CD4-positive, alpha-beta memory T cell (primary cell): ENCODE measurements around the gene PTH1R. TPM values are rescaled to one million over a fixed set of nuclear protein-coding genes. Genes with fewer than 3 reads are reported as not detected.

Source experiments
- CTCF ChIA-PET: fragments of 350-600 bp; sonication (Branson Sonifier 250); formaldehyde crosslinking; loops from one replicate; lab custom pipeline; 2021; ENCODE audit warnings: inconsistent platforms; ENCODE audit not compliant: partially characterized antibody; lab: Charles Lee
- POLR2A ChIA-PET: fragments of 350-600 bp; sonication (Branson Sonifier 250); formaldehyde crosslinking; loops from one replicate; lab custom pipeline; 2021; ENCODE audit not compliant: partially characterized antibody; lab: Charles Lee
- DNase-seq, 5 donors: peaks; one replicate each; pipeline versions ENCODE4 v3.0.0 to v3.0.0-alpha.2; 2020 to 2022; ENCODE audit warnings: mixed read lengths in 1 of 5
- H3K27ac ChIP-seq: one replicate; pipeline ENCODE4 v1.7.0; 2013; ENCODE audit warnings: low read depth, low read length
- H3K27me3 ChIP-seq: 2 replicates; pipeline ENCODE4 v1.7.0; 2013; ENCODE audit warnings: mild to moderate bottlenecking, low read length, moderate library complexity; ENCODE audit not compliant: insufficient read depth
- H3K36me3 ChIP-seq: 2 replicates; pipeline ENCODE4 v1.7.0; 2013; ENCODE audit warnings: mild to moderate bottlenecking, low read length, moderate library complexity; ENCODE audit not compliant: insufficient read depth
- H3K4me1 ChIP-seq: 2 replicates; pipeline ENCODE4 v1.7.0; 2013; ENCODE audit warnings: mild to moderate bottlenecking, low read length, moderate library complexity; ENCODE audit not compliant: insufficient read depth
- H3K4me3 ChIP-seq, 2 donors: one replicate each; pipeline ENCODE4 v1.7.0; 2013; ENCODE audit warnings: low read length in 2 of 2, mild to moderate bottlenecking in 1 of 2
- H3K9me3 ChIP-seq, 2 donors: one replicate each; pipeline ENCODE4 v1.7.0; 2013; ENCODE audit warnings: low read length in 2 of 2, control low read depth in 1 of 2; ENCODE audit not compliant: control insufficient read depth in 1 of 2
- H3K27ac Mint-ChIP-seq, 7 donors: one replicate each; pipeline ENCODE4 v1.8.0; 2020 to 2021; ENCODE audit warnings: mixed read lengths in 7 of 7, mild to moderate bottlenecking in 6 of 7, inconsistent platforms in 3 of 7, moderate library complexity in 3 of 7
- H3K27me3 Mint-ChIP-seq, 2 donors: one replicate each; pipeline ENCODE4 v1.8.0; 2020 to 2021; ENCODE audit warnings: mixed read lengths in 2 of 2
- H3K36me3 Mint-ChIP-seq, 2 donors: one replicate each; pipeline ENCODE4 v1.8.0; 2020 to 2021; ENCODE audit warnings: mixed read lengths in 2 of 2, inconsistent platforms in 1 of 2, mild to moderate bottlenecking in 1 of 2
- H3K4me1 Mint-ChIP-seq, 4 donors: one replicate each; pipeline ENCODE4 v1.8.0; 2020 to 2021; ENCODE audit warnings: mixed read lengths in 4 of 4, mild to moderate bottlenecking in 1 of 4
- H3K4me3 Mint-ChIP-seq, 8 donors: one replicate each; pipeline ENCODE4 v1.8.0; 2020 to 2021; ENCODE audit warnings: mixed read lengths in 8 of 8, mild to moderate bottlenecking in 7 of 8, moderate library complexity in 6 of 8, inconsistent platforms in 3 of 8
- H3K9me3 Mint-ChIP-seq, 8 donors: one replicate each; pipeline ENCODE4 v1.8.0; 2020 to 2021; ENCODE audit warnings: mixed read lengths in 8 of 8, mild to moderate bottlenecking in 5 of 8, inconsistent platforms in 3 of 8, moderate library complexity in 1 of 8
- intact Hi-C: fragments of 100-400 bp; cut with micrococcal nuclease; formaldehyde crosslinking; loops from one replicate; pipeline ENCODE4 v1.15.1; 2023
- polyA plus RNA-seq, 2 donors: library from polyadenylated mRNA; unstranded; fragments of 300-500 nt; fragmentation: Illumina TruSeq; gene quantifications; one replicate each; pipeline ENCODE4 v1.2.3, GENCODE V29; 2021
- total RNA-seq, 2 experiments: library from RNA; stranded (reverse); gene quantifications; one replicate each; pipeline ENCODE4 v1.2.3, GENCODE V29; 2021

The PTH1R gene
- total and polyA plus RNA-seq, 4 experiments from 2014 or later = not detected

- ChIA-PET CTCF (interaction anchor here (0.9 to 3.4 kb wide), 8 partner anchors 9 to 150 kb away, joined by 3 to 17 read pairs (median 6); no protein-coding TSS in a partner anchor), POLR2A (interaction anchor here (0.8 to 1.6 kb wide), 2 partner anchors 319 to 535 kb away, joined by 3 to 4 read pairs; partner anchors contain the start of gene PTPN23)
- Mint-ChIP-seq H3K36me3 (peaks cover 0 to 9% of the 10 kb centered on the region in 2 donors), H3K4me3 (peak overlapping the region; percentile 74 to 85 (median 80)), H3K27me3 (no peaks in the 10 kb centered on the region), H3K9me3 (peaks cover 0 to 24% (median 16%) of the 10 kb centered on the region in 8 donors), H3K27ac (peak overlapping the region in 3 of 7 donors; percentile 30 to 85 (median 50)), H3K4me1 (peaks cover 2 to 11% (median 5%) of the 10 kb centered on the region in 4 donors)
- Histone ChIP-seq H3K4me3 (peak overlapping the region; percentile 5 to 59), H3K27me3 (no peaks in the 10 kb centered on the region), H3K9me3 (no peaks in the 10 kb centered on the region), H3K4me1 (peaks cover 15% of the 10 kb centered on the region), H3K27ac (no peak overlapping the region), H3K36me3 (no peaks in the 10 kb centered on the region)
- DNase-seq = no peak
- intact Hi-C loops = loop anchor here (5.0 kb wide), 1 partner anchor 52 kb away; no protein-coding TSS in a partner anchor
These were observed 32.1 kb upstream of the PTH1R start for GRCh38 chr3:46845397-46845859.

GRCh38 chr3:46845860-46846623, 31.5 kb upstream of the PTH1R start:
- ChIA-PET POLR2A (interaction anchor here (0.8 to 1.6 kb wide), 4 partner anchors 113 to 535 kb away, joined by 3 to 4 read pairs (median 4); partner anchors contain the start of genes ALS2CL and PTPN23), CTCF (interaction anchor here (0.9 to 3.4 kb wide), 8 partner anchors 9 to 150 kb away, joined by 3 to 17 read pairs (median 6); no protein-coding TSS in a partner anchor)
- Histone ChIP-seq H3K27me3 (no peaks in the 10 kb centered on the region), H3K36me3 (no peaks in the 10 kb centered on the region), H3K4me1 (peaks cover 15% of the 10 kb centered on the region), H3K4me3 (peak overlapping the region; percentile 5 to 59), H3K9me3 (no peaks in the 10 kb centered on the region), H3K27ac (peak overlapping the region; percentile 49)
- H3K27ac Mint-ChIP-seq = peak overlapping the region in 3 of 7 donors; percentile 12 to 52 (median 32)
- H3K4me1 Mint-ChIP-seq = peaks cover 2 to 11% (median 5%) of the 10 kb centered on the region in 4 donors
- peak; percentile 73 to 77 (median 74) for DNase-seq
- H3K4me3 Mint-ChIP-seq = peak overlapping the region; percentile 39 to 85 (median 78)
- peaks cover 0 to 5% of the 10 kb centered on the region in 2 donors for H3K36me3 Mint-ChIP-seq
- intact Hi-C loops = loop anchor here (5.0 kb wide), 1 partner anchor 51 kb away; no protein-coding TSS in a partner anchor
- peaks cover 0 to 18% (median 10%) of the 10 kb centered on the region in 8 donors for H3K9me3 Mint-ChIP-seq
- no peaks in the 10 kb centered on the region for H3K27me3 Mint-ChIP-seq

GRCh38 chr3:46846624-46847542, 30.6 kb upstream of the PTH1R start:
- Mint-ChIP-seq H3K4me3 (peak overlapping the region; percentile 35 to 81 (median 76)), H3K36me3 (no peaks in the 10 kb centered on the region), H3K9me3 (peaks cover 0 to 10% (median 2%) of the 10 kb centered on the region in 8 donors), H3K27ac (peak overlapping the region in 1 of 7 donors; percentile 23), H3K4me1 (peaks cover 2 to 11% (median 5%) of the 10 kb centered on the region in 4 donors), H3K27me3 (no peaks in the 10 kb centered on the region)
- peak overlapping the region in 1 of 2 donors; percentile 59 for H3K4me3 ChIP-seq
- no peaks in the 10 kb centered on the region for H3K9me3 ChIP-seq
- H3K27ac ChIP-seq = peak overlapping the region; percentile 49
- intact Hi-C loops = loop anchor here (5.0 kb wide), 1 partner anchor 50 kb away; no protein-coding TSS in a partner anchor
- DNase-seq = no peak
- peaks cover 15% of the 10 kb centered on the region for H3K4me1 ChIP-seq
- no peaks in the 10 kb centered on the region for H3K36me3 ChIP-seq
- CTCF ChIA-PET = interaction anchor here (1.2 to 3.4 kb wide), 8 partner anchors 10 to 151 kb away, joined by 3 to 17 read pairs (median 6); no protein-coding TSS in a partner anchor
- POLR2A ChIA-PET = interaction anchor here (0.8 to 1.6 kb wide), 4 partner anchors 112 to 534 kb away, joined by 3 to 4 read pairs (median 4); partner anchors contain the start of genes ALS2CL, NBEAL2 and PTPN23
- H3K27me3 ChIP-seq = no peaks in the 10 kb centered on the region

- no peaks in the 10 kb centered on the region for H3K36me3 Mint-ChIP-seq
- Histone ChIP-seq H3K27ac (no peak overlapping the region), H3K9me3 (no peaks in the 10 kb centered on the region), H3K4me3 (no peak overlapping the region), H3K4me1 (peaks cover 15% of the 10 kb centered on the region), H3K36me3 (no peaks in the 10 kb centered on the region), H3K27me3 (no peaks in the 10 kb centered on the region)
- peaks cover 0 to 3% (median 0%) of the 10 kb centered on the region in 8 donors for H3K9me3 Mint-ChIP-seq
- H3K4me1 Mint-ChIP-seq = peaks cover 2 to 11% (median 5%) of the 10 kb centered on the region in 4 donors
- CTCF ChIA-PET = interaction anchor here (1.2 to 3.4 kb wide), 5 partner anchors 11 to 47 kb away, joined by 3 to 17 read pairs (median 14); no protein-coding TSS in a partner anchor
- DNase-seq = no peak
- POLR2A ChIA-PET = interaction anchor here (0.8 kb wide), 1 partner anchor 132 kb away, joined by 3 read pairs; the partner anchor contains the start of gene NBEAL2
- H3K4me3 Mint-ChIP-seq = no peak overlapping the region
- H3K27ac Mint-ChIP-seq = peak overlapping the region in 1 of 7 donors; percentile 48
- intact Hi-C loops = loop anchor here (5.0 kb wide), 1 partner anchor 50 kb away; no protein-coding TSS in a partner anchor
- no peaks in the 10 kb centered on the region for H3K27me3 Mint-ChIP-seq
These were observed 29.8 kb upstream of the PTH1R start for GRCh38 chr3:46847744-46848143.

- ChIA-PET POLR2A (no interaction called here), CTCF (interaction anchor here (0.8 to 3.2 kb wide), 4 partner anchors 10 to 46 kb away, joined by 3 to 14 read pairs (median 4); no protein-coding TSS in a partner anchor)
- Mint-ChIP-seq H3K9me3 (no peaks in the 10 kb centered on the region), H3K4me3 (peak overlapping the region in 1 of 8 donors; percentile 30), H3K27ac (peak overlapping the region in 1 of 7 donors; percentile 41), H3K27me3 (no peaks in the 10 kb centered on the region), H3K36me3 (no peaks in the 10 kb centered on the region), H3K4me1 (peaks cover 2 to 11% (median 5%) of the 10 kb centered on the region in 4 donors)
- peaks cover 15% of the 10 kb centered on the region for H3K4me1 ChIP-seq
- no peak overlapping the region for H3K4me3 ChIP-seq
- no peak overlapping the region for H3K27ac ChIP-seq
- intact Hi-C loops = loop anchor here (5.0 kb wide), 1 partner anchor 49 kb away; no protein-coding TSS in a partner anchor
- H3K27me3 ChIP-seq = no peaks in the 10 kb centered on the region
- H3K9me3 ChIP-seq = no peaks in the 10 kb centered on the region
- H3K36me3 ChIP-seq = no peaks in the 10 kb centered on the region
- no peak for DNase-seq
These were observed 29.1 kb upstream of the PTH1R start for GRCh38 chr3:46848271-46849044.
